Stimulated activated CD8-positive, alpha-beta memory T cell treated with anti-CD3 and anti-CD28 coated beads, Interleukin-7, amount 100 ng/mL, for 48 hours (primary cell): ENCODE results near the gene WDR45B.

ENCODE experiments used
- DNase-seq, 2 donors: peaks; one replicate each; pipeline ENCODE4 v3.0.0-alpha.2; 2020; ENCODE audit warnings: low read depth in 1 of 2; ENCODE audit errors: extremely low read depth in 1 of 2

WDR45B gene

GRCh38 chr17:82648165-82648668 is at the start of gene WDR45B:
Gene WDR45B (minus strand): TSS chr17:82648444. CDS start chr17:82648340, 104 bp downstream.
- DNase-seq = peak; percentile 79 to 88

- DNase-seq = no peak
These were observed 49.5 kb upstream of the WDR45B start for GRCh38 chr17:82697808-82698064.

GRCh38 chr17:82696916-82697807 is 48.9 kb upstream of the WDR45B start:
- DNase-seq = no peak

GRCh38 chr17:82696259-82696658 is 48.0 kb upstream of the WDR45B start:
- no peak for DNase-seq

GRCh38 chr17:82694647-82695046 is 46.4 kb upstream of the WDR45B start:
- DNase-seq = no peak

- no peak for DNase-seq
These were observed 45.1 kb upstream of the WDR45B start for GRCh38 chr17:82693168-82693867.

- no peak for DNase-seq
These were observed 44.0 kb upstream of the WDR45B start for GRCh38 chr17:82692268-82692667.

GRCh38 chr17:82691714-82692113 is 43.5 kb upstream of the WDR45B start:
- DNase-seq = no peak

GRCh38 chr17:82690786-82691489 is 42.7 kb upstream of the WDR45B start:
- DNase-seq = no peak

- no peak for DNase-seq
These were observed 40.8 kb upstream of the WDR45B start for GRCh38 chr17:82689077-82689476.

- DNase-seq = no peak
These were observed 39.6 kb upstream of the WDR45B start for GRCh38 chr17:82687871-82688270.

GRCh38 chr17:82687375-82687861 is 39.2 kb upstream of the WDR45B start:
- DNase-seq = no peak

GRCh38 chr17:82686366-82687324 is 38.4 kb upstream of the WDR45B start:
- no peak for DNase-seq

GRCh38 chr17:82685291-82685690 is 37.0 kb upstream of the WDR45B start:
- DNase-seq = no peak

- DNase-seq = no peak
These were observed 36.1 kb upstream of the WDR45B start for GRCh38 chr17:82684228-82684841.

GRCh38 chr17:82683534-82683933 is 35.3 kb upstream of the WDR45B start:
- DNase-seq = no peak

GRCh38 chr17:82681547-82681946 is 33.3 kb upstream of the WDR45B start:
- no peak for DNase-seq

GRCh38 chr17:82679586-82680465 is 31.6 kb upstream of the WDR45B start:
- no peak for DNase-seq
